Body of pancreas (tissue), 4 donors: ENCODE results near the gene CTDSP2.
"Not testable (repeated sequence)": the region's sequence is repeated elsewhere in the genome, so short reads cannot be mapped to it uniquely, and the experiment has no call there.

Source experiments
- POLR2A ChIP-seq, 3 donors: fragments of 450-650 bp; IDR thresholded peaks; one replicate each; pipeline ENCODE4 v1.6.1; 2016; ENCODE audit warnings: antibody characterized with exemption in 3 of 3, mild to moderate bottlenecking in 2 of 3
- TF ChIP-seq, protein P1 (sequence below), 7 experiments: fragments of 450-650 bp in 4 of 7; fragments of 200-600 bp in 3 of 7; sonication (generic) in 3 of 7; IDR thresholded peaks; one replicate each; pipeline ENCODE4 v1.5.1; 2016 to 2019; ENCODE audit warnings: antibody characterized with exemption in 7 of 7

- not testable (repeated sequence) for TF ChIP-seq POLR2A (IDR thresholded peaks at IDR 0.05)
- TF ChIP-seq, protein P1, sequence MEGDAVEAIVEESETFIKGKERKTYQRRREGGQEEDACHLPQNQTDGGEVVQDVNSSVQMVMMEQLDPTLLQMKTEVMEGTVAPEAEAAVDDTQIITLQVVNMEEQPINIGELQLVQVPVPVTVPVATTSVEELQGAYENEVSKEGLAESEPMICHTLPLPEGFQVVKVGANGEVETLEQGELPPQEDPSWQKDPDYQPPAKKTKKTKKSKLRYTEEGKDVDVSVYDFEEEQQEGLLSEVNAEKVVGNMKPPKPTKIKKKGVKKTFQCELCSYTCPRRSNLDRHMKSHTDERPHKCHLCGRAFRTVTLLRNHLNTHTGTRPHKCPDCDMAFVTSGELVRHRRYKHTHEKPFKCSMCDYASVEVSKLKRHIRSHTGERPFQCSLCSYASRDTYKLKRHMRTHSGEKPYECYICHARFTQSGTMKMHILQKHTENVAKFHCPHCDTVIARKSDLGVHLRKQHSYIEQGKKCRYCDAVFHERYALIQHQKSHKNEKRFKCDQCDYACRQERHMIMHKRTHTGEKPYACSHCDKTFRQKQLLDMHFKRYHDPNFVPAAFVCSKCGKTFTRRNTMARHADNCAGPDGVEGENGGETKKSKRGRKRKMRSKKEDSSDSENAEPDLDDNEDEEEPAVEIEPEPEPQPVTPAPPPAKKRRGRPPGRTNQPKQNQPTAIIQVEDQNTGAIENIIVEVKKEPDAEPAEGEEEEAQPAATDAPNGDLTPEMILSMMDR (IDR thresholded peaks at IDR 0.05): not testable (repeated sequence)
These were observed 71.9 kb downstream of the CTDSP2 start for GRCh38 chr12:57774634-57775033.
